NCI-H82 treated with DMSO at 0.1 percent for 48 hours (cell line): ENCODE measurements around the gene TUBGCP6.
"Not testable (repeated sequence)": the region's sequence is repeated elsewhere in the genome, so short reads cannot be mapped to it uniquely, and the experiment has no call there.

Experiments
- DNase-seq: peaks from one replicate; lab custom pipeline; 2025; ENCODE audit not compliant: unreplicated experiment; lab: John Stamatoyannopoulos, UW

Gene TUBGCP6

GRCh38 chr22:50213263-50213662 lies 31.6 kb downstream of the TUBGCP6 start:
- no peak for DNase-seq

- no peak for DNase-seq
These were observed 33.7 kb downstream of the TUBGCP6 start for GRCh38 chr22:50211147-50211546.

GRCh38 chr22:50210378-50211139 lies 34.3 kb downstream of the TUBGCP6 start:
- no peak for DNase-seq

- no peak for DNase-seq
These were observed 34.9 kb downstream of the TUBGCP6 start for GRCh38 chr22:50209893-50210292.

- DNase-seq: no peak
These were observed 35.6 kb downstream of the TUBGCP6 start for GRCh38 chr22:50208939-50209892.

- no peak for DNase-seq
These were observed 36.3 kb downstream of the TUBGCP6 start for GRCh38 chr22:50208430-50208938.

- DNase-seq: no peak
These were observed 37.3 kb downstream of the TUBGCP6 start for GRCh38 chr22:50207383-50208140.

- no peak for DNase-seq
These were observed 38.2 kb downstream of the TUBGCP6 start for GRCh38 chr22:50206599-50206998.

GRCh38 chr22:50205781-50206569 lies 38.8 kb downstream of the TUBGCP6 start:
- no peak for DNase-seq

- not testable (repeated sequence) for DNase-seq
These were observed 39.8 kb downstream of the TUBGCP6 start for GRCh38 chr22:50204998-50205397.

- DNase-seq: no peak
These were observed 40.3 kb downstream of the TUBGCP6 start for GRCh38 chr22:50204571-50204970.

- no peak for DNase-seq
These were observed 41.5 kb downstream of the TUBGCP6 start for GRCh38 chr22:50203288-50203687.

- no peak for DNase-seq
These were observed 42.6 kb downstream of the TUBGCP6 start for GRCh38 chr22:50202130-50202666.

GRCh38 chr22:50201191-50202129 lies 43.4 kb downstream of the TUBGCP6 start:
- DNase-seq: no peak

GRCh38 chr22:50200461-50201190 lies 44.2 kb downstream of the TUBGCP6 start, which contains the start of gene SELENOO:
TSS of gene SELENOO (plus strand) at chr22:50201011. CDS start at chr22:50201037, 26 bp downstream.
- peak; percentile 58 for DNase-seq

- DNase-seq: no peak
These were observed 44.9 kb downstream of the TUBGCP6 start for GRCh38 chr22:50199829-50200460.

- DNase-seq: no peak
These were observed 45.5 kb downstream of the TUBGCP6 start for GRCh38 chr22:50199251-50199721.
